GM12872 (cell line): ENCODE data around the gene LRRC47.

Experiments
- CTCF ChIP-seq: IDR thresholded peaks from 3 replicates; pipeline ENCODE4 v1.5.1; 2011; ENCODE audit warnings: low read depth, mild to moderate bottlenecking, low read length, moderate library complexity; ENCODE audit not compliant: insufficient read depth

Gene LRRC47

GRCh38 chr1:3735027-3735681 is 61.1 kb downstream of the LRRC47 start:
- TF ChIP-seq CTCF, result no peak

- TF ChIP-seq CTCF, result no peak
Measured at GRCh38 chr1:3734602-3735001, 61.7 kb downstream of the LRRC47 start.

- no peak for TF ChIP-seq CTCF
Measured at GRCh38 chr1:3733883-3734589, 62.3 kb downstream of the LRRC47 start.

GRCh38 chr1:3733094-3733882 is 63.0 kb downstream of the LRRC47 start:
- no peak for TF ChIP-seq CTCF

- no peak for TF ChIP-seq CTCF
Measured at GRCh38 chr1:3732434-3733093, 63.7 kb downstream of the LRRC47 start.

GRCh38 chr1:3731583-3732433 is 64.5 kb downstream of the LRRC47 start:
- TF ChIP-seq CTCF, result no peak
